AG04450 (cell line): ENCODE results near the gene UCK1. TPM values are rescaled to one million over a fixed set of nuclear protein-coding genes. Genes with fewer than 3 reads are reported as not detected.
A peak's percentile ranks its signal among the peaks of the same experiment; 100 is the strongest.

Source experiments
- CTCF ChIA-PET: fragments of 300-600, 350-600 bp; formaldehyde crosslinking; extraction: SDS; loops from one replicate; lab custom pipeline; 2022; ENCODE audit warnings: antibody characterized with exemption, inconsistent platforms; lab: Charles Lee
- POLR2A ChIA-PET: fragments of 350-600 bp; formaldehyde crosslinking; extraction: SDS; loops from one replicate; lab custom pipeline; 2021; ENCODE audit warnings: antibody characterized with exemption, inconsistent platforms; lab: Yijun Ruan, JAX
- DNase-seq: peaks from one replicate; pipeline ENCODE4 v3.0.0-alpha.2; 2011; ENCODE audit warnings: low read depth, low spot score
- H3K27ac ChIP-seq: one replicate; pipeline ENCODE4 v1.5.1; 2012; ENCODE audit warnings: low read depth, low read length, control low read depth
- H3K27me3 ChIP-seq: one replicate; pipeline ENCODE4 v1.6.0; 2012; ENCODE audit warnings: low read length; ENCODE audit not compliant: control insufficient read depth, insufficient read depth
- H3K4me3 ChIP-seq: 2 replicates; pipeline ENCODE4 v1.5.1; 2011; ENCODE audit warnings: mild to moderate bottlenecking, low read depth, low read length, control low read depth
- H3K9me3 ChIP-seq: 2 replicates; pipeline ENCODE4 v1.5.1; 2012; ENCODE audit warnings: low read length; ENCODE audit not compliant: control insufficient read depth, insufficient read depth
- CTCF ChIP-seq: IDR thresholded peaks from 2 replicates; pipeline ENCODE4 v1.5.1; 2011; ENCODE audit warnings: low read depth, low read length, control low read depth, inconsistent platforms
- polyA plus RNA-seq: library from polyadenylated mRNA; depleted of rRNA; stranded (reverse); fragments of >200 nt; gene quantifications from 2 replicates; pipeline ENCODE4 v1.2.3, GENCODE V29; 2011

UCK1 gene
- polyA plus RNA-seq, 1 experiment: 19.1 TPM

GRCh38 chr9:131502781-131503625 is 28.1 kb downstream of the UCK1 start, which contains the start of gene POMT1:
Gene POMT1 (plus strand): TSS chr9:131502918. CDS start chr9:131504219, 1,301 bp downstream.
- no peak for TF ChIP-seq CTCF
- ChIA-PET CTCF (interaction anchor here (0.6 to 1.1 kb wide), 3 partner anchors 22 to 237 kb away, joined by 3 to 4 read pairs (median 4); no protein-coding TSS in a partner anchor), POLR2A (interaction anchor here (0.5 to 0.6 kb wide), 2 partner anchors 43 to 161 kb away, joined by 3 to 6 read pairs; no protein-coding TSS in a partner anchor)
- Histone ChIP-seq H3K9me3 (peaks cover 5% of the 10 kb centered on the region; the same call in 1 of the 2 replicates), H3K4me3 (peak within 1 kb of the TSS; percentile 85), H3K27ac (peak within 1 kb of the TSS; percentile 11), H3K27me3 (no peaks in the 10 kb centered on the region)
- DNase-seq: peak; percentile 56

GRCh38 chr9:131500939-131501541 is 30.0 kb downstream of the UCK1 start:
- Histone ChIP-seq H3K27ac (peak overlapping the region; percentile 52), H3K4me3 (no peak overlapping the region), H3K9me3 (peaks cover 5% of the 10 kb centered on the region; the same call in 1 of the 2 replicates), H3K27me3 (no peaks in the 10 kb centered on the region)
- peak; percentile 32 for DNase-seq
- TF ChIP-seq CTCF: no peak
- CTCF ChIA-PET: no interaction called here
- POLR2A ChIA-PET: no interaction called here

GRCh38 chr9:131500377-131500776 is 30.7 kb downstream of the UCK1 start:
- no peak for TF ChIP-seq CTCF
- Histone ChIP-seq H3K9me3 (peaks cover 5% of the 10 kb centered on the region; the same call in 1 of the 2 replicates), H3K27ac (no peak overlapping the region), H3K27me3 (no peaks in the 10 kb centered on the region), H3K4me3 (no peak overlapping the region)
- ChIA-PET POLR2A (no interaction called here), CTCF (no interaction called here)
- no peak for DNase-seq

GRCh38 chr9:131499254-131499767 is 31.8 kb downstream of the UCK1 start:
- H3K9me3 ChIP-seq: peaks cover 5% of the 10 kb centered on the region; the same call in 1 of the 2 replicates
- POLR2A ChIA-PET: no interaction called here
- no peaks in the 10 kb centered on the region for H3K27me3 ChIP-seq
- CTCF ChIA-PET: interaction anchor here (0.6 kb wide), 1 partner anchor 126 kb away, joined by 3 read pairs; no protein-coding TSS in a partner anchor
- no peak overlapping the region for H3K27ac ChIP-seq
- H3K4me3 ChIP-seq: no peak overlapping the region
- TF ChIP-seq CTCF: no peak
- DNase-seq: no peak
